ENCODE results near the gene SEC16A.
A peak's percentile ranks its signal among the peaks of the same experiment; 100 is the strongest.

The SEC16A gene

GRCh38 chr9:136499935-136500910, 17.4 kb upstream of the SEC16A start:
- DNase-seq: no peak

- no peak for DNase-seq
Measured at GRCh38 chr9:136499071-136499934, 16.5 kb upstream of the SEC16A start.

DNA sequence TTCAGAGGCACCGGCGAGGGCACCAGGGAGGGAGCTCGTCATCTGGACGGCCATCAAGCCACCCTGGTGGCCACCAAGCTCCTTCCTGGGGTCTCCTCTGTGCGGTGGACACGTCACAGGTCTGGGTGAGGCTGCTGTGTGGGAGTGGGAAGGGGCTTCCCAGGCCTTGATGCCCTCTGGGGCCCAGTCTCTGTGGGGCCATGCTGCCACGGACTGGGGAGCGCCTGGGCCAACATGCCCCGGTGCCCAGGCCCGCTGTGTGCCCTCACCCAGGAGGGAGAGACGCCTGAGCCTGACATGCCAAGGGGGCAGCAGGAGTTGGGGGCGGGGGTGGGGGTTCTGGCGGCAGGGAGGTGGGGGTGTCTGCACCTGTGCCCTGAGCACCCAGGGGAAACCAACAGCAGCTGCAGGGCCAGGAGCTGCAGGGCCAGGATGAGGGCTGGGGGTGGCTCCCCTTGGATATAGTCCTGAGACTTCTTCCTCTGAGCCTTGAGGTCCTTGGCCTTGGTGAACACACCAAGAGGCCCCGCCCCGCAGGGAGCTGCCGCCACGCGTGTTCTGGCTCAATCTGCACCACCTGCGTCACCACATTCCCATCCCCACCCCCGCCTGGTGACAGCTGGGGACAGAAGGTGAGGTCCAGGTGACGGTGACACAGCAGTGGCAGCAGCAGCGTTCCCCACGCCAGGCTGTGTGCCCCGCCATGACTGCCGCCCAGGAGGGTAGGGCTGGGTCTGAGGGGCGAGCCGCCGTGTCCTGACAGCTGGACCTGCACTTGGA, 15.3 kb upstream of the SEC16A start:
- no peak for DNase-seq

DNA sequence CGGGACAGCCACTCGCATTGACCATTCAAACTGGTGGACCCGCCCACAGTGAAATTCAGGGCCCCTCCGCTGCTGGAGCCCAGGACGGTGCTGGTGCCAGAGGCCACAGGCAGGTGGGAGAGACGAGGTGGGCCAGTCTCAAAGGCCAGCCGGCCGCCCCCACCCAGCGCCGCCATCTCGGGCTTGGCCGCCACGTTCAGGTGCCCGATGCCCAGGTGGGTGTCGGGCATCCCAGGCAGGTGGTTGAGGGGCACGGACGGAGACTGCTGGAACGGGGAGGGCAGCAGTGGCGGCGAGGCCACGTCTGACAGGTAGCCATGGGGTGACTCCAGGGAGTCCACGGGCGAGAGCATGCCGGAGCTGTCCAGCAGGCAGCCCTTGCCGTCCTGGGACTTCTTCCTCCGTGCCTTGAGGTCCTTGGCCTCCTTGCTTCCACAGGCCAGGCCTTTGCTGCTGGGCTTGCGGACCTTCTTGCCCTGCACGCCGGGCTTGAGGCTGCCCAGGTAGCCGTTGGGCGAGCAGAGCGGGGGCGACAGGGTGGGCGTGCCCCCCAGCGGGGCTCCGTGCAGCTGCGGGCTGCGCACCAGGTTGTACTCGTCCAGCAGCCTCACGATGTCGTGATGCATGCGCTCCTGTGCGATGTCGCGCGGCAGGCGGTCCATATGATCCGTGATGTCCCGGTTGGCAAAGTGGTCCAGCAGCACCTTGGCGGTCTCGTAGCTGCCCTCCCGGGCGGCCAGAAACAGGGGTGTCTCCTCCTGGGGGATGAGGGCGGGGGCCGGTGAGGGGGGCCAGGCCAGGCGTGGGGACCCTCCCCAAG, 14.2 kb upstream of the SEC16A start:
- no peak for DNase-seq

DNA sequence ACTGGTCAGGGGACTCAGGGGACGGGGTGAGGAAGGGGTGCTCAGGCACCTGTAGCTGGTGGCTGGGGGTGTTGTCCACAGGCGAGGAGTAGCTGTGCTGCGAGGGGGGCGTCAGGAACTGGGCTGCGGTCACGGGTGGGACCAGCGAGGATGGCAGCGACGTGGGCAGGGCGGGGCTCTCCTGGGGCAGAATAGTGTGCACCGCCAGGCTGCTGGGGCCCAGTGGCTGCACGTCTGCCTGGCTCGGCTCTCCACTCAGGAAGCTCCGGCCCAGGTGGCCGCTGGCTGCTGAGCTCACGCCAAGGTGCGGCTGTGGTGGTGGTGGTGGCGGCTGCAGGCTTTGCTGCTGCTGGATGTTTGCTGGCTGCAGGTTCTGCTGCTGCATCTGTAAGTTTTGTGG, 13.3 kb upstream of the SEC16A start:
- no peak for DNase-seq

- DNase-seq: no peak
Measured at GRCh38 chr9:136495238-136495800, 12.5 kb upstream of the SEC16A start.

DNA sequence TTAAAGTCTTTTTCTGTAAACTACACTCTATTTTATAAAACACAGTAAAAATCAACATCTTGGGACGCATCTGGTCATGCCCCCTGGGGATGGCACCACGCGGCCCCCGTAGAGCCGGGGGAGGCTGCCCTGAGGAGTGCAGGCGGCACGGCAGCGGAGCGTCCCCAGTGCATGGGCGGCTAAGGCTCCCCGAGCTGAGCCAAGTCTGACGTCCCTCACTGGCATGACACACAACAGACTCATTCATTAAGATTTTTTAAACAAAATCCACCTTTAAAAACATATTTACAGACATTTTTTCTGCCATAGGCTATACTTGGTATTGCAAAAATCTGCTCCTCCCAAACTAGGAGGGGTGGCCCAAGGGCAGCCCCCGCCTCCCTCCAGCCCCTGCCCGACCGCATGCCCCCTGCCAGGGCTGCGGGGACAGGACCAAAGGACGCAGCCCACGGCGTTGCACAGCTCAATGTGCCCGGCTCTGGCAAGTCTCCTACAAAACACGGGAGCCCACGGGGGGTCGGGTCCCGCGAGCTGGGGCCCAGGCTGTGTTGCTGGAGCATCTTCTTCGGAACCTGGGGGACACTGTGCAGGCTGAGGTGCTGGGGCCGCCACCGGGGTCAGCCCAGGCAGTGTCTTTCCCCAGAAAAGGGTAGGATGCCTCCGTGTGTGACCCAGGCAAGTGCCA, 11.8 kb upstream of the SEC16A start:
- DNase-seq: no peak

GRCh38 chr9:136494012-136494411, 11.2 kb upstream of the SEC16A start:
- no peak for DNase-seq

GRCh38 chr9:136493567-136493971, 10.7 kb upstream of the SEC16A start:
- DNase-seq: no peak

GRCh38 chr9:136492978-136493522, 10.2 kb upstream of the SEC16A start:
- no peak for DNase-seq

DNA sequence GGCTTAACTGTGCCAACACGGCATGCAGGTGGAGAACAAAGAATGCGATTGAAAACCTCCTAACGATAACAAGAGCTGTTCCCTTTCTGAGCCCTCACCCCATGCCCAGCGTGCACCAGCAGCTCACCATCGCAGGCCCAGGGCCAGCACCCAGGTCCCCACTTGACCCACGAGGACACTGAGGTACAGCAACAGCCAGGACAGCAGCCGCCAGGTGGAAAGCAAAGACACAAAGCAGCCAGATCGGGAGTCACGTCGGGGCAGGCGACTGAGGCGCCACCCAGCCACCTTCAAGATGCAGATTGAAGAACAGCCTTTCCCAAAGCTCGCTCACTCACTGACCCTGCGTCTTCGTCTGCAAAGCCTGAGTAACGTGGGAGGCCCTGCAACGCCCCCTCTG, 6.9 kb upstream of the SEC16A start:
- no peak for DNase-seq

GRCh38 chr9:136488247-136489214, 5.7 kb upstream of the SEC16A start:
- DNase-seq: peak in 1 of 2 experiments; percentile 8

GRCh38 chr9:136487672-136488071, 4.8 kb upstream of the SEC16A start:
- no peak for DNase-seq

GRCh38 chr9:136486823-136487620, 4.2 kb upstream of the SEC16A start:
- no peak for DNase-seq

- DNase-seq: no peak
Measured at GRCh38 chr9:136486131-136486530, 3.3 kb upstream of the SEC16A start.

DNA sequence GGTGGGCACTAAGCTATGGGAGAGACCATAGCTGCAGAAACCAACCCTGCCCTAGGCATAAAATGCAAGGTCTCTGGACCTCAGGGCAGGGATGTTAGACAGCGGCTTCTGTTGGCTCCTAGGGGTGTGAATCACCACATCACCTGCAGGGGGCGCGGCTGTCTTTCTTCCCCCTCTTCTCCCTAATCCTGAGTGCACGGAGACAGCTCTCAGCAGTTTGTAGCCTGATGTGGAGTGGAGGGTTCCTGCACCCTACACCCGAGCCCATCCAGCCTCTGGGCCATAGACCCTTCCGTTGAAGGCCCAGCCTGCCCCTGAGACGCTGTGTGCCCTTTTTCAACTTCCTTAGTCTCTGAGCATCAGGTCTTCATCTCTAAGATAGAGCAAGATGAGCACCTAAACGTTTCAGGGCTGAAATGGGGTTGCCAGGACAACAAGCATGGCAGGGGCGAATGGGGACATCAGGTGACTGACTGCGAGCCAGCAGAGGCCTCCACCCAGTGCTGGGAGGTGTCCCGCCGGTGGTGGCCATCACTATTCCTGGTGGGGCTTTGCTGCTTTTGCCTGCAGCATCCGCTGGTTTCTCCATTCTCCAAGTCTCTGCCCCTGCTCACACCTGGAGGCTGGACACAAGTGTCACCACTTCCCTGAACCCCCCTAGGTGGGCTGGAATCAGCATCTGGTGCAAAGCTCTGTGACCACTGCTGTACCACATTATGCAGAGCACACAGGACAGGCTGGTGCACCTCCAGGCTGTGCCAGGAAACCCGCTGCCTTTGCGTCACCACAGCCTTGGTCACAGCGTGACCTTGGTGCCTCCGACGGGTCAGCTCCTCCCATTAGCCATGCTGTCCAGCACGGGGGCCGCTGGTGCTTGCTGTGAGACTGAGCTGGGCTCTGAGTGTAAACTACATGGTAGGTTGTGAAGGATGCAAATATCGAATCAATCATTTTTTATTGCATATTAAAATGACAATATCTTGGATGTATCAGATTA, 2.5 kb upstream of the SEC16A start:
- peak; percentile 71 to 84 for DNase-seq
